ENCODE measurements around the gene MCTP1.

- TF ChIP-seq POLR2AphosphoS5 (IDR thresholded peaks at IDR 0.05; ENCODE audit: borderline replicate concordance, low read depth, low read length), result peak; percentile 41; the same call in 1 of the 2 replicates
- no peak for TF ChIP-seq EZH2 (IDR thresholded peaks at IDR 0.05)
Measured at GRCh38 chr5:94740286-94740685, 544.6 kb downstream of the MCTP1 start.
